KMS-11 (cell line): ENCODE results near the gene SCART1.

Experiments used
- H2AFZ ChIP-seq: fragments of 200-600 bp; sonication (generic); 2 replicates; pipeline ENCODE4 v1.6.1; 2016; ENCODE audit warnings: antibody characterized with exemption, mixed run types, low read depth
- H3K27ac ChIP-seq: fragments of 200-600 bp; sonication (generic); 2 replicates; pipeline ENCODE4 v1.6.1; 2016; ENCODE audit warnings: mild to moderate bottlenecking, mixed run types
- H3K27me3 ChIP-seq: fragments of 200-600 bp; sonication (generic); 2 replicates; pipeline ENCODE4 v1.6.1; 2017; ENCODE audit warnings: mild to moderate bottlenecking, low read depth, mixed run types, moderate library complexity; ENCODE audit not compliant: insufficient read depth
- H3K36me3 ChIP-seq: fragments of 200-600 bp; sonication (generic); 2 replicates; pipeline ENCODE4 v1.6.1; 2017; ENCODE audit warnings: mild to moderate bottlenecking, mixed run types; ENCODE audit not compliant: insufficient read depth
- H3K4me1 ChIP-seq: fragments of 200-600 bp; sonication (generic); 2 replicates; pipeline ENCODE4 v1.6.1; 2016; ENCODE audit warnings: mild to moderate bottlenecking, low read depth, mixed run types; ENCODE audit not compliant: poor library complexity, severe bottlenecking
- H3K4me2 ChIP-seq: fragments of 200-600 bp; sonication (generic); 2 replicates; pipeline ENCODE4 v1.7.0; 2016; ENCODE audit warnings: mild to moderate bottlenecking, mixed run types
- H3K4me3 ChIP-seq: fragments of 200-600 bp; sonication (generic); IDR thresholded peaks from 2 replicates; pipeline ENCODE4 v1.6.1; 2017; ENCODE audit warnings: low read depth, low read length, mixed read lengths; ENCODE audit not compliant: insufficient read depth
- H3K79me2 ChIP-seq: fragments of 200-600 bp; sonication (generic); 2 replicates; pipeline ENCODE4 v1.6.1; 2016; ENCODE audit warnings: low read depth, mixed run types; ENCODE audit not compliant: insufficient read depth
- H3K9ac ChIP-seq: fragments of 200-600 bp; sonication (generic); 2 replicates; pipeline ENCODE4 v1.6.1; 2016; ENCODE audit warnings: mild to moderate bottlenecking, mixed run types
- H4K20me1 ChIP-seq: fragments of 200-600 bp; sonication (generic); 2 replicates; pipeline ENCODE4 v1.6.1; 2016; ENCODE audit warnings: mild to moderate bottlenecking, mixed run types; ENCODE audit not compliant: insufficient read depth
- TF ChIP-seq, protein P1 (sequence below): fragments of 200-600 bp; sonication (generic); conservative IDR thresholded peaks from 2 replicates; pipeline ENCODE4 v1.6.1; 2017; ENCODE audit warnings: low read depth, mild to moderate bottlenecking, antibody characterized with exemption, low read length, moderate library complexity, mixed read lengths

SCART1 gene

DNA sequence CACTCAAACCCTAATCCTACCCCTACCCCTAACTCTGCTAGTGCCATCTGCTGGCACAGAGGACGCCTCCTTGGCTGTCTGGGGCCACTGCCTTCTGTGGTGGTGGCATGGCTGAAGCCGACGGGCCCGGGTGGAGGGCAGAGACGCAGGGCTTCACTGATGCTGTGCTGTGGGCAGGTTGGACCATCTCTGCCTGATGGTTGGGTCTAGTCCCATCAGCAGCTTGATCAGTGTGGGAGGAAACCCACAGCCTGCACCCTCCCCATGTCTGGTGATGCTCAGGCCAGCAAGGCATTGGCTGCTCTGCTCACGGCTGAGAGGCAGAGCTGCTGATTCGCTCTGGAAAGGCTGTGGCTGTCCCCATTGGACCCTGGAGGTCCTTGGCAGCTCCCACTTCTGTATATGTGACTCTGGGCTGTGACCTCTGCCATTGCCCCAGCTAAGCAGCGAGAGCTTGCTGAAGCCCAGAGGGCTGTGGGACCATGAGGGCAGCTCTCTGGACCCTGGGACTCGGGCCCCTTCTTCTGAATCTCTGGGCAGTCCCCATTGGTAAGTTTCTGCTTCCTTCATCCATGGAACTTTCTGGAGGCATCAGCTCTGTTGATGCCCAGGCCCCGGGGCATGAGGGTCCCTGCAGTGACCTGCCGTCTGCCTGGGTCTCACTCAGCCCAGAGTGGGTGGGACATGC is at the start of gene SCART1:
TSS of gene SCART1 (plus strand) at position 430 of the 688 bp plus-strand sequence. CDS start at position 483, 53 bp downstream.
- TF ChIP-seq, protein P1, sequence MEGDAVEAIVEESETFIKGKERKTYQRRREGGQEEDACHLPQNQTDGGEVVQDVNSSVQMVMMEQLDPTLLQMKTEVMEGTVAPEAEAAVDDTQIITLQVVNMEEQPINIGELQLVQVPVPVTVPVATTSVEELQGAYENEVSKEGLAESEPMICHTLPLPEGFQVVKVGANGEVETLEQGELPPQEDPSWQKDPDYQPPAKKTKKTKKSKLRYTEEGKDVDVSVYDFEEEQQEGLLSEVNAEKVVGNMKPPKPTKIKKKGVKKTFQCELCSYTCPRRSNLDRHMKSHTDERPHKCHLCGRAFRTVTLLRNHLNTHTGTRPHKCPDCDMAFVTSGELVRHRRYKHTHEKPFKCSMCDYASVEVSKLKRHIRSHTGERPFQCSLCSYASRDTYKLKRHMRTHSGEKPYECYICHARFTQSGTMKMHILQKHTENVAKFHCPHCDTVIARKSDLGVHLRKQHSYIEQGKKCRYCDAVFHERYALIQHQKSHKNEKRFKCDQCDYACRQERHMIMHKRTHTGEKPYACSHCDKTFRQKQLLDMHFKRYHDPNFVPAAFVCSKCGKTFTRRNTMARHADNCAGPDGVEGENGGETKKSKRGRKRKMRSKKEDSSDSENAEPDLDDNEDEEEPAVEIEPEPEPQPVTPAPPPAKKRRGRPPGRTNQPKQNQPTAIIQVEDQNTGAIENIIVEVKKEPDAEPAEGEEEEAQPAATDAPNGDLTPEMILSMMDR, result no peak
- Histone ChIP-seq H3K79me2 (no peaks in the 10 kb centered on the region), H3K9ac (no peak within 1 kb of the TSS), H3K4me2 (no peak within 1 kb of the TSS), H3K36me3 (no peaks in the 10 kb centered on the region), H3K27me3 (no peaks in the 10 kb centered on the region), H4K20me1 (no peaks in the 10 kb centered on the region), H3K4me3 (no peak within 1 kb of the TSS), H3K4me1 (no peaks in the 10 kb centered on the region), H3K27ac (no peak within 1 kb of the TSS), H2AFZ (no peak within 1 kb of the TSS)

DNA sequence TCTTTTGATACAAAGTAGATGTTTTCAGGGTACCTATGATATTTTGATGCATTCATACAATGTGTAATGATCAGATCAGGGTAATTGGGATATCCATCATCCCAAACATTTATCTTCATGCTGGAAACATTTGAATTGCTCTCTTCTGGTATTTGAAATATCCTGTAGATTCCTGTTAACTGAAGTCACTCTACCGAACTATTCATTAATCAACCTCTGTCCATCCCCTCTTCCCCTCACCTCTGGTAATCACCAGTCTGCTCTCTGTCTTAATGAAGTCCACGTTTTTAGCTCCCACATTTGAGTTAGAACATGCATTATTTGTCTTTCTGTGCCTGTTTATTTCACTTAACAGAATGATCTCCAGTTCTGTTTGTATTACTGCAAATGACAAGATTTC is 48.5 kb upstream of the SCART1 start:
- H4K20me1 ChIP-seq, result no peaks in the 10 kb centered on the region
- no peak overlapping the region for H3K4me3 ChIP-seq
- no peak overlapping the region for H3K9ac ChIP-seq
- H3K36me3 ChIP-seq, result no peaks in the 10 kb centered on the region
- H3K4me1 ChIP-seq, result peaks cover 25% of the 10 kb centered on the region
- no peaks in the 10 kb centered on the region for H3K27me3 ChIP-seq
- H3K79me2 ChIP-seq, result no peaks in the 10 kb centered on the region; the same call in none of the 2 replicates
- H3K27ac ChIP-seq, result no peak overlapping the region
- H2AFZ ChIP-seq, result no peak overlapping the region
- no peak overlapping the region for H3K4me2 ChIP-seq
- TF ChIP-seq, protein P1, result no peak

DNA sequence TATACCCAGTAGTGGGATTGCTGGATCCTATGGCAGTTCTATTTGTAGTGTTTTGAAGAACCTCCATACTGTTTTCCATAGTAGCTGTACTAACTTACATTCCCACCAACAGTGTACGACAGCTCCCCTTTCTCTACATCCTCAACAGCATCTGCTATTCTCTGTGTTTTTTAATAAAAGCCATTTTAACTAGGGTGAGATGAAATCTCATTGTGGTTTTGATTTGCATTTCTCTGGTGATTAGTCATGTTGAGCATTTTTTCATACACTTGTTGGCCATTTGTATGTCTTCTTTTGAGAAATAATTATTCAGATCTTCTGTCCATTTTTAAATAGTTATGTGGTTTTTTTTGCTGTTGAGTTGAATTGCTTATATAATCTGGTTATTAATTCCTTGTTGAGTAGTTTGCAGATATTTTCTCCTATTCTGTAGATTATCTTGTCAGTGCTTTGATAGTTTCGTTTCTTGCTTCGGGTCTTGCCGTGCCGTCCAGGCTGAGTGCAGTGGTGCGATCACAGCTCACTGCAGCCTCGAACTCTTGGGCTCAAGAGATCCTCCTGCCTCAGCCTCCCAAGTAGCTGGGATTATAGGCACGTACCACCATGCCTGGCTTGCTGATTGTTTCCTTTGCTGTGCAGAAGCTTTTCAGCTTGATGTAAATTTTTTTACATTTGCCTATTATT is 47.8 kb upstream of the SCART1 start:
- H3K27ac ChIP-seq, result no peak overlapping the region
- H3K4me2 ChIP-seq, result no peak overlapping the region
- H3K79me2 ChIP-seq, result no peaks in the 10 kb centered on the region; the same call in none of the 2 replicates
- no peak overlapping the region for H3K4me3 ChIP-seq
- H3K4me1 ChIP-seq, result peaks cover 18% of the 10 kb centered on the region
- H3K27me3 ChIP-seq, result no peaks in the 10 kb centered on the region
- no peaks in the 10 kb centered on the region for H4K20me1 ChIP-seq
- H3K36me3 ChIP-seq, result no peaks in the 10 kb centered on the region
- TF ChIP-seq, protein P1, result no peak
- H3K9ac ChIP-seq, result no peak overlapping the region
- no peak overlapping the region for H2AFZ ChIP-seq

DNA sequence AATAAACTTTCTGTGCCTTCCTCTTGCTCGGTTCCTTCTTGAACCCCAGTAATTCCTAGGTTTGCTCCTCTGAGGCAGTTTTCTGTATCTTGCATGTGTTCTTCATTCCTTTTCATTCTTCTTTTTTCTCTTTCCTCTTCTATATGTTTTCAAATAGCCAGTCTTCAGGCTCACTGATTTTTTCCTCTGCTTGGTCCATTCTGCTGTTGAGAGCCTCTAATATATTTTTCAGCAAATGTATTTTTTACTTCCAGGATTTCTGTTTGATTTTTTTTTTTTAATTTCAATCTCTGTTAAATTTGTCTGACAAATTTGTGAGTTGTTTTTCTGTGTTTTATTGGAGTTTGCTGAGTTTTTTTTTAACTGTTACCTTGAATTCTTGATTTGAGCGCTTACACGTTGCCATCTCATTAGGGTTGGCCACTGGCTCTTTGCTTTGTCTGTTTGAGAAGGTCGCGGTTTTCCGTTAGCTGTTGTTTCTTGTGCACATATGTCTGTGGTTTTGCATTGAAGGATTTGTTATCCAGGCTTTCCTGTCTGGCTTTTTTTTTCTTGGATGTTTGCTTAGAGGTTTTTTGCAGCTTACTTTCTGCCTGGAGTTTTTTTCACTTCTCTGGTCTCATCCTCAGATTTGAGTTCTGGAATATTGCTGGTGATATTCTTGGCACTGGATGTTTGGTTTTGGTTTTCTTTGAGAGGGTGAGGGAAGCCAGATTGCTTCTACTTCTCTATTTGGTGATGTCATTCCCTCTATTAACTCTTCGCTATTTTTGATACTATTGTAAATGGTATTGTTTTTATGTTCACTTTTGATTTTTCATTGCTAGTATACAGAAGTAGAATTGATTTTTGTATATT is 42.0 kb upstream of the SCART1 start:
- Histone ChIP-seq H3K27ac (no peak overlapping the region), H3K4me1 (no peaks in the 10 kb centered on the region), H3K4me2 (no peak overlapping the region), H3K4me3 (no peak overlapping the region), H3K27me3 (no peaks in the 10 kb centered on the region), H4K20me1 (no peaks in the 10 kb centered on the region), H3K36me3 (no peaks in the 10 kb centered on the region; the same call in 1 of the 2 replicates), H3K79me2 (no peaks in the 10 kb centered on the region; the same call in 1 of the 2 replicates), H3K9ac (no peak overlapping the region), H2AFZ (no peak overlapping the region)
- TF ChIP-seq, protein P1, result no peak
